ENCODE data around the gene GRB14. TPM values are rescaled to one million over a fixed set of nuclear protein-coding genes. Genes with fewer than 3 reads are reported as not detected.

Gene GRB14
- total RNA-seq, 1 donor from 2014 or later, result 11.1 TPM

GRCh38 chr2:164597983-164598382, 23.3 kb downstream of the GRB14 start:
- peak overlapping the region; percentile 26 for H3K27ac Mint-ChIP-seq (ENCODE audit: unreplicated experiment)
- H3K9ac ChIP-seq (ENCODE audit: low read length), result no peak overlapping the region
- no peaks in the 10 kb centered on the region for H3K4me1 Mint-ChIP-seq (ENCODE audit: low read depth, unreplicated experiment)
- no peak overlapping the region for H3K4me3 Mint-ChIP-seq (ENCODE audit: unreplicated experiment)
- H2AFZ ChIP-seq (ENCODE audit: low read depth, low read length), result no peak overlapping the region
- TF ChIP-seq EZH2 (IDR thresholded peaks at IDR 0.05; ENCODE audit: insufficient read depth, low read length), result no peak
- TF ChIP-seq, protein P1, sequence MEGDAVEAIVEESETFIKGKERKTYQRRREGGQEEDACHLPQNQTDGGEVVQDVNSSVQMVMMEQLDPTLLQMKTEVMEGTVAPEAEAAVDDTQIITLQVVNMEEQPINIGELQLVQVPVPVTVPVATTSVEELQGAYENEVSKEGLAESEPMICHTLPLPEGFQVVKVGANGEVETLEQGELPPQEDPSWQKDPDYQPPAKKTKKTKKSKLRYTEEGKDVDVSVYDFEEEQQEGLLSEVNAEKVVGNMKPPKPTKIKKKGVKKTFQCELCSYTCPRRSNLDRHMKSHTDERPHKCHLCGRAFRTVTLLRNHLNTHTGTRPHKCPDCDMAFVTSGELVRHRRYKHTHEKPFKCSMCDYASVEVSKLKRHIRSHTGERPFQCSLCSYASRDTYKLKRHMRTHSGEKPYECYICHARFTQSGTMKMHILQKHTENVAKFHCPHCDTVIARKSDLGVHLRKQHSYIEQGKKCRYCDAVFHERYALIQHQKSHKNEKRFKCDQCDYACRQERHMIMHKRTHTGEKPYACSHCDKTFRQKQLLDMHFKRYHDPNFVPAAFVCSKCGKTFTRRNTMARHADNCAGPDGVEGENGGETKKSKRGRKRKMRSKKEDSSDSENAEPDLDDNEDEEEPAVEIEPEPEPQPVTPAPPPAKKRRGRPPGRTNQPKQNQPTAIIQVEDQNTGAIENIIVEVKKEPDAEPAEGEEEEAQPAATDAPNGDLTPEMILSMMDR (IDR thresholded peaks at IDR 0.05; ENCODE audit: insufficient read depth, low read depth, low read length), result no peak
- no peaks in the 10 kb centered on the region for H3K36me3 ChIP-seq (ENCODE audit: insufficient read depth, low read length)
- H4K20me1 ChIP-seq (ENCODE audit: insufficient read depth, low read length), result no peaks in the 10 kb centered on the region
- DNase-seq (ENCODE audit: low read depth), result no peak
- H3K9me3 ChIP-seq (ENCODE audit: insufficient read depth, low read depth, low read length), result no peaks in the 10 kb centered on the region
- no peak for FAIRE-seq
- H3K79me2 ChIP-seq (ENCODE audit: insufficient read depth, low read length), result no peaks in the 10 kb centered on the region
- H3K4me1 ChIP-seq (ENCODE audit: insufficient read depth, low read length), result no peaks in the 10 kb centered on the region
- H3K36me3 Mint-ChIP-seq (ENCODE audit: low read depth, unreplicated experiment), result no peaks in the 10 kb centered on the region
- no peak overlapping the region for H3K27ac ChIP-seq (ENCODE audit: low read depth, low read length)
- H3K9me3 Mint-ChIP-seq (ENCODE audit: unreplicated experiment), result no peaks in the 10 kb centered on the region
- H3K27me3 Mint-ChIP-seq (ENCODE audit: low read depth, unreplicated experiment), result no peaks in the 10 kb centered on the region
- H3K27me3 ChIP-seq (ENCODE audit: insufficient read depth, low read length), result no peaks in the 10 kb centered on the region
- H3K4me2 ChIP-seq (ENCODE audit: low read length), result no peak overlapping the region
- no peak overlapping the region for H3K4me3 ChIP-seq (ENCODE audit: insufficient read depth, low read depth, low read length)

GRCh38 chr2:164595031-164595430, 26.3 kb downstream of the GRB14 start:
- Histone ChIP-seq H3K9ac (ENCODE audit: low read length) (no peak overlapping the region), H3K27ac (ENCODE audit: low read depth, low read length) (no peak overlapping the region), H3K4me3 (ENCODE audit: insufficient read depth, low read depth, low read length) (no peak overlapping the region), H3K4me2 (ENCODE audit: low read length) (no peak overlapping the region), H3K4me1 (ENCODE audit: insufficient read depth, low read length) (no peaks in the 10 kb centered on the region), H2AFZ (ENCODE audit: low read depth, low read length) (no peak overlapping the region), H3K79me2 (ENCODE audit: insufficient read depth, low read length) (no peaks in the 10 kb centered on the region), H3K9me3 (ENCODE audit: insufficient read depth, low read depth, low read length) (no peaks in the 10 kb centered on the region), H3K36me3 (ENCODE audit: insufficient read depth, low read length) (no peaks in the 10 kb centered on the region), H4K20me1 (ENCODE audit: insufficient read depth, low read length) (no peaks in the 10 kb centered on the region), H3K27me3 (ENCODE audit: insufficient read depth, low read length) (no peaks in the 10 kb centered on the region)
- no peak overlapping the region for H3K4me3 Mint-ChIP-seq (ENCODE audit: unreplicated experiment)
- no peaks in the 10 kb centered on the region for H3K4me1 Mint-ChIP-seq (ENCODE audit: low read depth, unreplicated experiment)
- no peaks in the 10 kb centered on the region for H3K27me3 Mint-ChIP-seq (ENCODE audit: low read depth, unreplicated experiment)
- FAIRE-seq, result no peak
- H3K36me3 Mint-ChIP-seq (ENCODE audit: low read depth, unreplicated experiment), result no peaks in the 10 kb centered on the region
- peaks cover 3% of the 10 kb centered on the region for H3K9me3 Mint-ChIP-seq (ENCODE audit: unreplicated experiment)
- TF ChIP-seq EZH2 (IDR thresholded peaks at IDR 0.05; ENCODE audit: insufficient read depth, low read length), result no peak
- TF ChIP-seq, protein P1 (IDR thresholded peaks at IDR 0.05; ENCODE audit: insufficient read depth, low read depth, low read length), result no peak
- DNase-seq (ENCODE audit: low read depth), result no peak
- H3K27ac Mint-ChIP-seq (ENCODE audit: unreplicated experiment), result no peak overlapping the region

GRCh38 chr2:164593959-164594358, 27.3 kb downstream of the GRB14 start:
- Histone ChIP-seq H3K9ac (ENCODE audit: low read length) (no peak overlapping the region), H3K27me3 (ENCODE audit: insufficient read depth, low read length) (no peaks in the 10 kb centered on the region), H3K36me3 (ENCODE audit: insufficient read depth, low read length) (no peaks in the 10 kb centered on the region), H3K27ac (ENCODE audit: low read depth, low read length) (no peak overlapping the region), H3K4me3 (ENCODE audit: insufficient read depth, low read depth, low read length) (no peak overlapping the region), H3K4me2 (ENCODE audit: low read length) (no peak overlapping the region), H4K20me1 (ENCODE audit: insufficient read depth, low read length) (no peaks in the 10 kb centered on the region), H2AFZ (ENCODE audit: low read depth, low read length) (no peak overlapping the region), H3K4me1 (ENCODE audit: insufficient read depth, low read length) (peaks cover 3% of the 10 kb centered on the region), H3K79me2 (ENCODE audit: insufficient read depth, low read length) (no peaks in the 10 kb centered on the region), H3K9me3 (ENCODE audit: insufficient read depth, low read depth, low read length) (no peaks in the 10 kb centered on the region)
- peaks cover 7% of the 10 kb centered on the region for H3K4me1 Mint-ChIP-seq (ENCODE audit: low read depth, unreplicated experiment)
- no peak overlapping the region for H3K4me3 Mint-ChIP-seq (ENCODE audit: unreplicated experiment)
- TF ChIP-seq, protein P1 (IDR thresholded peaks at IDR 0.05; ENCODE audit: insufficient read depth, low read depth, low read length), result no peak
- DNase-seq (ENCODE audit: low read depth) (no peak), FAIRE-seq (no peak)
- no peak overlapping the region for H3K27ac Mint-ChIP-seq (ENCODE audit: unreplicated experiment)
- no peaks in the 10 kb centered on the region for H3K27me3 Mint-ChIP-seq (ENCODE audit: low read depth, unreplicated experiment)
- H3K36me3 Mint-ChIP-seq (ENCODE audit: low read depth, unreplicated experiment), result no peaks in the 10 kb centered on the region
- peaks cover 3% of the 10 kb centered on the region for H3K9me3 Mint-ChIP-seq (ENCODE audit: unreplicated experiment)
